DND-41 (cell line): ENCODE measurements around the gene NRN1.

Experiments
- ATAC-seq: fragments of 200-7000 bp; cut with Tn5 transposase; 3 replicates; pipeline ENCODE4 v1.9.1; 2021; ENCODE audit warnings: low read depth; ENCODE audit not compliant: insufficient read depth
- DNase-seq: peaks from one replicate; pipeline ENCODE4 v3.0.0-alpha.2; 2020
- H2AFZ ChIP-seq: 2 replicates; pipeline ENCODE4 v1.6.0; 2012; ENCODE audit warnings: low read depth, low read length
- H3K27ac ChIP-seq: 2 replicates; pipeline ENCODE4 v1.5.1; 2012; ENCODE audit warnings: low read length, inconsistent platforms
- H3K27me3 ChIP-seq: fragments of 200-600 bp; sonication (generic); 2 replicates; pipeline ENCODE4 v1.6.0; 2012; ENCODE audit warnings: low read length, mild to moderate bottlenecking, inconsistent platforms; ENCODE audit not compliant: insufficient read depth, poor library complexity
- H3K36me3 ChIP-seq: 2 replicates; pipeline ENCODE4 v1.5.1; 2012; ENCODE audit warnings: low read length, inconsistent platforms; ENCODE audit not compliant: insufficient read depth
- H3K4me1 ChIP-seq: 2 replicates; pipeline ENCODE4 v1.5.1; 2012; ENCODE audit warnings: mild to moderate bottlenecking, low read length; ENCODE audit not compliant: insufficient read depth
- H3K4me2 ChIP-seq: 2 replicates; pipeline ENCODE4 v1.6.0; 2012; ENCODE audit warnings: mild to moderate bottlenecking, moderate library complexity, low read length, inconsistent platforms; ENCODE audit not compliant: insufficient read depth
- H3K4me3 ChIP-seq, 2 experiments: fragments of 200-600 bp in 1 of 2; shearing (Covaris generic) in 1 of 2; 2 replicates each; pipeline ENCODE4 v1.5.1; 2012 to 2016; ENCODE audit warnings: inconsistent platforms in 2 of 2, low read length in 2 of 2, mild to moderate bottlenecking in 2 of 2, low read depth in 1 of 2, moderate library complexity in 1 of 2
- H3K79me2 ChIP-seq: 2 replicates; pipeline ENCODE4 v1.6.0; 2012; ENCODE audit warnings: low read length, inconsistent platforms; ENCODE audit not compliant: insufficient read depth
- H3K9ac ChIP-seq: 2 replicates; pipeline ENCODE4 v1.6.0; 2012; ENCODE audit warnings: low read depth, mild to moderate bottlenecking, inconsistent platforms, low read length, moderate library complexity
- H3K9me3 ChIP-seq: 2 replicates; pipeline ENCODE4 v1.5.1; 2012; ENCODE audit warnings: low read length, moderate library complexity, mild to moderate bottlenecking, inconsistent platforms; ENCODE audit not compliant: insufficient read depth, severe bottlenecking
- H4K20me1 ChIP-seq: 2 replicates; pipeline ENCODE4 v1.6.0; 2012; ENCODE audit warnings: low read length; ENCODE audit not compliant: insufficient read depth
- CTCF ChIP-seq: IDR thresholded peaks from 2 replicates; pipeline ENCODE4 v1.5.1; 2012; ENCODE audit warnings: borderline replicate concordance, low read length, moderate library complexity, mild to moderate bottlenecking; ENCODE audit not compliant: poor library complexity, severe bottlenecking; ENCODE audit errors: extremely low read depth
- EZH2 ChIP-seq: IDR thresholded peaks from 3 replicates; pipeline ENCODE4 v1.6.1; 2012; ENCODE audit warnings: borderline replicate concordance, low read depth, mild to moderate bottlenecking, moderate library complexity, low read length, inconsistent platforms; ENCODE audit not compliant: severe bottlenecking

NRN1 gene

GRCh38 chr6:6003621-6004366 lies 2.9 kb downstream of the NRN1 start:
- H4K20me1 ChIP-seq = no peaks in the 10 kb centered on the region
- no peak overlapping the region for H3K27ac ChIP-seq
- no peak overlapping the region for H3K4me2 ChIP-seq
- no peaks in the 10 kb centered on the region for H3K79me2 ChIP-seq
- TF ChIP-seq CTCF (no peak), EZH2 (no peak)
- no peak overlapping the region for H3K4me3 ChIP-seq
- no peak overlapping the region for H2AFZ ChIP-seq
- H3K9ac ChIP-seq = no peak overlapping the region
- DNase-seq = no peak
- H3K27me3 ChIP-seq = no peaks in the 10 kb centered on the region
- no peaks in the 10 kb centered on the region for H3K4me1 ChIP-seq
- H3K36me3 ChIP-seq = no peaks in the 10 kb centered on the region
- no peak for ATAC-seq
- H3K9me3 ChIP-seq = no peaks in the 10 kb centered on the region

GRCh38 chr6:6002848-6003620 lies 3.7 kb downstream of the NRN1 start:
- Histone ChIP-seq H3K4me1 (no peaks in the 10 kb centered on the region), H2AFZ (no peak overlapping the region), H4K20me1 (no peaks in the 10 kb centered on the region), H3K79me2 (no peaks in the 10 kb centered on the region), H3K4me3 (no peak overlapping the region), H3K27ac (no peak overlapping the region), H3K9me3 (no peaks in the 10 kb centered on the region), H3K9ac (no peak overlapping the region), H3K4me2 (no peak overlapping the region), H3K36me3 (no peaks in the 10 kb centered on the region), H3K27me3 (no peaks in the 10 kb centered on the region)
- DNase-seq (no peak), ATAC-seq (no peak)
- no peak for TF ChIP-seq EZH2
- no peak for TF ChIP-seq CTCF

- H2AFZ ChIP-seq = no peak overlapping the region
- TF ChIP-seq EZH2 = no peak
- DNase-seq (no peak), ATAC-seq (no peak)
- H3K79me2 ChIP-seq = no peaks in the 10 kb centered on the region
- H3K9me3 ChIP-seq = no peaks in the 10 kb centered on the region
- H3K9ac ChIP-seq = no peak overlapping the region
- H3K4me2 ChIP-seq = no peak overlapping the region
- peaks cover 5% of the 10 kb centered on the region for H3K4me1 ChIP-seq
- H3K27ac ChIP-seq = no peak overlapping the region
- H3K36me3 ChIP-seq = no peaks in the 10 kb centered on the region
- no peak overlapping the region for H3K4me3 ChIP-seq
- no peaks in the 10 kb centered on the region for H4K20me1 ChIP-seq
- H3K27me3 ChIP-seq = no peaks in the 10 kb centered on the region
Observed at GRCh38 chr6:6002005-6002847, 4.5 kb downstream of the NRN1 start.

- Histone ChIP-seq H3K36me3 (no peaks in the 10 kb centered on the region), H3K9me3 (no peaks in the 10 kb centered on the region), H3K4me3 (no peak overlapping the region), H3K79me2 (no peaks in the 10 kb centered on the region), H3K4me1 (peaks cover 12% of the 10 kb centered on the region), H2AFZ (no peak overlapping the region), H4K20me1 (no peaks in the 10 kb centered on the region), H3K27me3 (peaks cover 3% of the 10 kb centered on the region), H3K9ac (no peak overlapping the region), H3K27ac (no peak overlapping the region), H3K4me2 (no peak overlapping the region)
- TF ChIP-seq EZH2 (no peak), CTCF (no peak)
- no peak for ATAC-seq
- no peak for DNase-seq
Observed at GRCh38 chr6:6001443-6001842, 5.3 kb downstream of the NRN1 start.
